WTC11 (cell line): ENCODE results near the gene POLR2L. TPM values are rescaled to one million over a fixed set of nuclear protein-coding genes. Genes with fewer than 3 reads are reported as not detected.

Experiments
- ATAC-seq: fragments of 200-7000 bp; cut with Tn5 transposase; 2 replicates; pipeline ENCODE4 v1.10.0; 2021; ENCODE audit warnings: mild to moderate bottlenecking, moderate library complexity
- CTCF ChIA-PET: fragments of 300-600 bp; sonication (Branson Sonifier 250); formaldehyde crosslinking; loops from one replicate; lab custom pipeline; 2021; ENCODE audit warnings: antibody characterized with exemption; lab: Charles Lee
- POLR2A ChIA-PET: fragments of 350-600 bp; sonication (Branson Sonifier 250); formaldehyde crosslinking; loops from one replicate; lab custom pipeline; 2021; ENCODE audit warnings: antibody characterized with exemption; lab: Charles Lee
- DNase-seq: peaks from one replicate; pipeline ENCODE4 v3.0.0; 2021; ENCODE audit warnings: low spot score
- H3K27ac Mint-ChIP-seq: 2 replicates; pipeline ENCODE4 v1.8.0; 2021; ENCODE audit warnings: mixed read lengths
- H3K27me3 Mint-ChIP-seq: 2 replicates; pipeline ENCODE4 v1.8.0; 2021; ENCODE audit warnings: low read depth, mild to moderate bottlenecking, moderate library complexity, mixed read lengths
- H3K36me3 Mint-ChIP-seq: 2 replicates; pipeline ENCODE4 v1.8.0; 2021; ENCODE audit warnings: mixed read lengths
- H3K4me1 Mint-ChIP-seq: 2 replicates; pipeline ENCODE4 v1.8.0; 2022; ENCODE audit warnings: mixed read lengths
- H3K4me3 Mint-ChIP-seq: 2 replicates; pipeline ENCODE4 v1.8.0; 2021; ENCODE audit warnings: mild to moderate bottlenecking, moderate library complexity, mixed read lengths
- H3K9me3 Mint-ChIP-seq: 2 replicates; pipeline ENCODE4 v1.8.0; 2021; ENCODE audit warnings: mixed read lengths
- CREM ChIP-seq: sonication (generic); formaldehyde crosslinking; IDR thresholded peaks from 2 replicates; pipeline ENCODE4 v1.8.1; 2022; ENCODE audit warnings: mild to moderate bottlenecking, missing genetic modification reagents, moderate library complexity
- ELF4 ChIP-seq: sonication (generic); formaldehyde crosslinking; IDR thresholded peaks from 2 replicates; pipeline ENCODE4 v1.8.1; 2022; ENCODE audit warnings: low read depth, mild to moderate bottlenecking, moderate library complexity, missing genetic modification reagents
- ETV6 ChIP-seq: sonication (generic); formaldehyde crosslinking; IDR thresholded peaks from 2 replicates; pipeline ENCODE4 v1.8.1; 2022; ENCODE audit warnings: mild to moderate bottlenecking, missing genetic modification reagents
- FOXP1 ChIP-seq: sonication (generic); formaldehyde crosslinking; IDR thresholded peaks from 2 replicates; pipeline ENCODE4 v1.8.0; 2022; ENCODE audit warnings: missing genetic modification reagents, mild to moderate bottlenecking, moderate library complexity, borderline replicate concordance
- GABPB1 ChIP-seq: sonication (generic); formaldehyde crosslinking; IDR thresholded peaks from 2 replicates; pipeline ENCODE4 v1.8.1; 2023; ENCODE audit warnings: mild to moderate bottlenecking, missing genetic modification reagents
- GRHL2 ChIP-seq: fragments of 250-450 bp; sonication (Bioruptor Pico); IDR thresholded peaks from 2 replicates; pipeline ENCODE4 v1.8.0; 2022; ENCODE audit warnings: mild to moderate bottlenecking, moderate library complexity; ENCODE audit not compliant: insufficient replicate concordance, severe bottlenecking
- JUN ChIP-seq: sonication (generic); formaldehyde crosslinking; IDR thresholded peaks from 2 replicates; pipeline ENCODE4 v1.8.0; 2023; ENCODE audit warnings: mild to moderate bottlenecking, missing genetic modification reagents
- MYBL2 ChIP-seq: sonication (generic); formaldehyde crosslinking; IDR thresholded peaks from 2 replicates; pipeline ENCODE4 v1.8.1; 2023; ENCODE audit warnings: mild to moderate bottlenecking, moderate library complexity, missing genetic modification reagents
- NFE2L1 ChIP-seq: sonication (generic); formaldehyde crosslinking; IDR thresholded peaks from 2 replicates; pipeline ENCODE4 v1.8.1; 2023; ENCODE audit warnings: missing genetic modification reagents
- NFYB ChIP-seq: sonication (generic); formaldehyde crosslinking; conservative IDR thresholded peaks from 2 replicates; pipeline ENCODE4 v1.8.0; 2022; ENCODE audit warnings: low read depth, missing genetic modification reagents
- NR1H2 ChIP-seq: sonication (generic); formaldehyde crosslinking; IDR thresholded peaks from 2 replicates; pipeline ENCODE4 v1.9.0; 2021; ENCODE audit warnings: mild to moderate bottlenecking, moderate library complexity, missing genetic modification reagents
- NR2C2 ChIP-seq: sonication (generic); formaldehyde crosslinking; IDR thresholded peaks from 2 replicates; pipeline ENCODE4 v1.8.0; 2022; ENCODE audit warnings: mild to moderate bottlenecking, missing genetic modification reagents
- RORB ChIP-seq: fragments of 250-450 bp; sonication (Bioruptor Pico); IDR thresholded peaks from 2 replicates; pipeline ENCODE4 v1.9.0; 2021; ENCODE audit warnings: mild to moderate bottlenecking
- SMAD3 ChIP-seq: sonication (generic); formaldehyde crosslinking; IDR thresholded peaks from 2 replicates; pipeline ENCODE4 v1.8.0; 2022; ENCODE audit warnings: missing genetic modification reagents, mild to moderate bottlenecking, borderline replicate concordance
- SOX15 ChIP-seq: fragments of 250-450 bp; sonication (Bioruptor Pico); IDR thresholded peaks from 2 replicates; pipeline ENCODE4 v1.9.0; 2021; ENCODE audit warnings: mild to moderate bottlenecking
- TEAD4 ChIP-seq: sonication (generic); formaldehyde crosslinking; IDR thresholded peaks from 2 replicates; pipeline ENCODE4 v1.8.0; 2022; ENCODE audit warnings: mild to moderate bottlenecking, missing genetic modification reagents
- ZBTB21 ChIP-seq: sonication (generic); formaldehyde crosslinking; IDR thresholded peaks from 2 replicates; pipeline ENCODE4 v1.8.1; 2023; ENCODE audit warnings: mild to moderate bottlenecking, missing genetic modification reagents, borderline replicate concordance
- ZNF121 ChIP-seq: sonication (generic); formaldehyde crosslinking; IDR thresholded peaks from 2 replicates; pipeline ENCODE4 v1.8.0; 2023; ENCODE audit warnings: missing genetic modification reagents
- ZNF317 ChIP-seq: sonication (generic); formaldehyde crosslinking; IDR thresholded peaks from 2 replicates; pipeline ENCODE4 v1.8.1; 2023; ENCODE audit warnings: low read depth, mild to moderate bottlenecking, moderate library complexity, missing genetic modification reagents, borderline replicate concordance
- ZNF396 ChIP-seq: fragments of 250-450 bp; sonication (Bioruptor Pico); IDR thresholded peaks from 2 replicates; pipeline ENCODE4 v1.8.0; 2021; ENCODE audit warnings: mild to moderate bottlenecking, moderate library complexity, borderline replicate concordance
- ZNF423 ChIP-seq: fragments of 250-450 bp; sonication (Bioruptor Pico); IDR thresholded peaks from 2 replicates; pipeline ENCODE4 v2.1.2; 2022; ENCODE audit warnings: mild to moderate bottlenecking, moderate library complexity
- total RNA-seq: library from RNA; stranded (reverse); gene quantifications from 3 replicates; pipeline ENCODE4 v1.2.3, GENCODE V29; 2021
- TF ChIP-seq, protein P1 (sequence below): sonication (generic); formaldehyde crosslinking; IDR thresholded peaks from 2 replicates; pipeline ENCODE4 v1.8.1; 2023; ENCODE audit warnings: mild to moderate bottlenecking, missing genetic modification reagents, moderate library complexity
- TF ChIP-seq, protein P2 (sequence below): sonication (generic); formaldehyde crosslinking; conservative IDR thresholded peaks from 2 replicates; pipeline ENCODE4 v1.8.1; 2023; ENCODE audit warnings: mild to moderate bottlenecking, low read depth, missing genetic modification reagents, moderate library complexity
- TF ChIP-seq, protein P3 (sequence below): sonication (generic); formaldehyde crosslinking; IDR thresholded peaks from 2 replicates; pipeline ENCODE4 v1.8.1; 2022; ENCODE audit warnings: low read depth, mild to moderate bottlenecking, moderate library complexity, missing genetic modification reagents, borderline replicate concordance
- TF ChIP-seq, protein P4 (sequence below): fragments of 250-450 bp; sonication (Bioruptor Pico); IDR thresholded peaks from 2 replicates; pipeline ENCODE4 v1.9.0; 2021; ENCODE audit warnings: moderate library complexity, mild to moderate bottlenecking, inconsistent platforms, borderline replicate concordance
- TF ChIP-seq, protein P5 (sequence below): sonication (generic); formaldehyde crosslinking; conservative IDR thresholded peaks from 2 replicates; pipeline ENCODE4 v1.8.1; 2022; ENCODE audit warnings: mild to moderate bottlenecking, missing genetic modification reagents
- TF ChIP-seq, protein P6 (sequence below): sonication (generic); formaldehyde crosslinking; IDR thresholded peaks from 2 replicates; pipeline ENCODE4 v1.8.1; 2022; ENCODE audit warnings: mild to moderate bottlenecking, moderate library complexity, missing genetic modification reagents
- TF ChIP-seq, protein P7 (sequence below): fragments of 250-450 bp; sonication (Bioruptor Pico); IDR thresholded peaks from 2 replicates; pipeline ENCODE4 v1.9.0; 2021; ENCODE audit warnings: mild to moderate bottlenecking

POLR2L gene
- total RNA-seq, 1 experiment from 2014 or later: 152 TPM

DNA sequence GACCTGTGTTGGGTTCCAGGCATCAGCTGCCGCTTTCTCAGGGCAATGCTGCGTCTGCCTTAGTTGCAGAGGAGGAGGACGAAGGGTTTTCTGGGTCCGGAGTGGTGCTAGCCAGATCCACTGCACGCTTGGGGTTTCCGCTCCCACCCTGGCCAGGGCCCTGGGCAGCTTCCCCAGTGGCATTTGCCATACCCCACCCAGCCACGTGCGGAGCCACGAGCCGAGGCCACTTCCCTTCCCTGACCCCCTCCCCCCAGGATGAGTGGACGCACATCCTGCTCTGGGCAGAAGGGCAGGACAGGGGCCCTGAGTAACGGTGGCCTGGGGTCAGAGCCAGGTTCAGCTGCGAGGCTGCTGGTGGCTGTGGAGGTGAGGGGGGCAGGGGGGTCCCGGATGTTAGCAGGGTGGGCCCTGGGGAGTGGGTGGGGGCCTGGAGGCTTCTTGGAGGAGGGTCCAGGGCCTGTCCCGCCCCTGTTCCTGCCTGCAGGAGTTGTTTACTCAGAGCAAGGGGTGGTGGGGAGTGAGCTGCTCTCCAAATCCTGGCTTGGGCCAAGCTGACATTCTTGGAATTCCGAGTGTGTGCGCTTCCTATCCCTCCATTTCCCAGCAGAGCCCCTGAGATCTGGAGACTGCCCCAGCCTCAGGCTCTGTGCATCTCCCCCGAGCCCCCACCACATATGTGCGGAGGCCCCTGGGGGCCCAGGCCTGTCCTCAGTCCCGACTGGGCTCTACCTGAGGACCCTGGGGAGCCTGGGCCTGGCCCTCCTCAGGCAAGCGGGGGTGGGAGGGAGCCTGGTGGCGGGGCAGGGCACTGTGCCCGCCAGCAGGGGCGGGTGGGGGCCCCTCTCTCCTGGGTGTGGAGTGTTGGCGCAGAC is 1.7 kb upstream of the POLR2L start:
- Mint-ChIP-seq H3K36me3 (peaks cover 8% of the 10 kb centered on the region), H3K4me1 (peaks cover 21% of the 10 kb centered on the region), H3K9me3 (no peaks in the 10 kb centered on the region), H3K4me3 (peak overlapping the region; percentile 75), H3K27me3 (no peaks in the 10 kb centered on the region), H3K27ac (peak overlapping the region; percentile 60; the same call in 1 of the 2 replicates)
- peak; percentile 88 for DNase-seq
- ChIA-PET CTCF (interaction anchor here (0.6 to 5.9 kb wide), 15 partner anchors 12 to 703 kb away, joined by 3 to 82 read pairs (median 4); partner anchors contain the start of genes CD151, CRACR2B, PNPLA2 and RPLP2), POLR2A (interaction anchor here (0.7 to 2.9 kb wide), 17 partner anchors 10 to 206 kb away, joined by 3 to 35 read pairs (median 4); partner anchors contain the start of genes CRACR2B, GATD1, PNPLA2 and TALDO1)
- peak; percentile 64 for ATAC-seq
- TF ChIP-seq NR1H2 (CRISPR knock-in tag) (no peak), ZNF423 (peak; percentile 4; the same call in 1 of the 2 replicates), ZNF121 (CRISPR knock-in tag) (no peak), ZNF396 (CRISPR knock-in tag) (no peak), ETV6 (CRISPR knock-in tag) (no peak), GRHL2 (CRISPR knock-in tag) (no peak), GABPB1 (CRISPR knock-in tag) (no peak), ZBTB21 (CRISPR knock-in tag) (no peak), CREM (CRISPR knock-in tag) (no peak), SOX15 (CRISPR knock-in tag) (no peak), NFE2L1 (CRISPR knock-in tag) (no peak), ELF4 (CRISPR knock-in tag) (no peak), ZNF317 (CRISPR knock-in tag) (no peak), MYBL2 (CRISPR knock-in tag) (no peak), JUN (no peak), FOXP1 (CRISPR knock-in tag) (no peak; the same call in 1 of the 2 replicates), NFYB (CRISPR knock-in tag) (no peak), SMAD3 (CRISPR knock-in tag) (peak; percentile 12; the same call in 1 of the 2 replicates), TEAD4 (CRISPR knock-in tag) (peak; percentile 99), NR2C2 (0 out of 2 replicates have a peak, but pooled peaks have one; percentile 24), RORB (CRISPR knock-in tag) (no peak)
- TF ChIP-seq, protein P1, sequence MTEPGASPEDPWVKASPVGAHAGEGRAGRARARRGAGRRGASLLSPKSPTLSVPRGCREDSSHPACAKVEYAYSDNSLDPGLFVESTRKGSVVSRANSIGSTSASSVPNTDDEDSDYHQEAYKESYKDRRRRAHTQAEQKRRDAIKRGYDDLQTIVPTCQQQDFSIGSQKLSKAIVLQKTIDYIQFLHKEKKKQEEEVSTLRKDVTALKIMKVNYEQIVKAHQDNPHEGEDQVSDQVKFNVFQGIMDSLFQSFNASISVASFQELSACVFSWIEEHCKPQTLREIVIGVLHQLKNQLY: no peak
- TF ChIP-seq, protein P2, sequence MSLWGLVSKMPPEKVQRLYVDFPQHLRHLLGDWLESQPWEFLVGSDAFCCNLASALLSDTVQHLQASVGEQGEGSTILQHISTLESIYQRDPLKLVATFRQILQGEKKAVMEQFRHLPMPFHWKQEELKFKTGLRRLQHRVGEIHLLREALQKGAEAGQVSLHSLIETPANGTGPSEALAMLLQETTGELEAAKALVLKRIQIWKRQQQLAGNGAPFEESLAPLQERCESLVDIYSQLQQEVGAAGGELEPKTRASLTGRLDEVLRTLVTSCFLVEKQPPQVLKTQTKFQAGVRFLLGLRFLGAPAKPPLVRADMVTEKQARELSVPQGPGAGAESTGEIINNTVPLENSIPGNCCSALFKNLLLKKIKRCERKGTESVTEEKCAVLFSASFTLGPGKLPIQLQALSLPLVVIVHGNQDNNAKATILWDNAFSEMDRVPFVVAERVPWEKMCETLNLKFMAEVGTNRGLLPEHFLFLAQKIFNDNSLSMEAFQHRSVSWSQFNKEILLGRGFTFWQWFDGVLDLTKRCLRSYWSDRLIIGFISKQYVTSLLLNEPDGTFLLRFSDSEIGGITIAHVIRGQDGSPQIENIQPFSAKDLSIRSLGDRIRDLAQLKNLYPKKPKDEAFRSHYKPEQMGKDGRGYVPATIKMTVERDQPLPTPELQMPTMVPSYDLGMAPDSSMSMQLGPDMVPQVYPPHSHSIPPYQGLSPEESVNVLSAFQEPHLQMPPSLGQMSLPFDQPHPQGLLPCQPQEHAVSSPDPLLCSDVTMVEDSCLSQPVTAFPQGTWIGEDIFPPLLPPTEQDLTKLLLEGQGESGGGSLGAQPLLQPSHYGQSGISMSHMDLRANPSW (CRISPR knock-in tag): no peak
- TF ChIP-seq, protein P3, sequence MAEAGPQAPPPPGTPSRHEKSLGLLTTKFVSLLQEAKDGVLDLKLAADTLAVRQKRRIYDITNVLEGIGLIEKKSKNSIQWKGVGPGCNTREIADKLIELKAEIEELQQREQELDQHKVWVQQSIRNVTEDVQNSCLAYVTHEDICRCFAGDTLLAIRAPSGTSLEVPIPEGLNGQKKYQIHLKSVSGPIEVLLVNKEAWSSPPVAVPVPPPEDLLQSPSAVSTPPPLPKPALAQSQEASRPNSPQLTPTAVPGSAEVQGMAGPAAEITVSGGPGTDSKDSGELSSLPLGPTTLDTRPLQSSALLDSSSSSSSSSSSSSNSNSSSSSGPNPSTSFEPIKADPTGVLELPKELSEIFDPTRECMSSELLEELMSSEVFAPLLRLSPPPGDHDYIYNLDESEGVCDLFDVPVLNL: no peak; the same call in 1 of the 2 replicates
- TF ChIP-seq, protein P4, sequence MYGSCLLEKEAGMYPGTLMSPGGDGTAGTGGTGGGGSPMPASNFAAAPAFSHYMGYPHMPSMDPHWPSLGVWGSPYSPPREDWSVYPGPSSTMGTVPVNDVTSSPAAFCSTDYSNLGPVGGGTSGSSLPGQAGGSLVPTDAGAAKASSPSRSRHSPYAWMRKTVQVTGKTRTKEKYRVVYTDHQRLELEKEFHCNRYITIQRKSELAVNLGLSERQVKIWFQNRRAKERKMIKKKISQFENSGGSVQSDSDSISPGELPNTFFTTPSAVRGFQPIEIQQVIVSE (CRISPR knock-in tag): no peak
- TF ChIP-seq, protein P5, sequence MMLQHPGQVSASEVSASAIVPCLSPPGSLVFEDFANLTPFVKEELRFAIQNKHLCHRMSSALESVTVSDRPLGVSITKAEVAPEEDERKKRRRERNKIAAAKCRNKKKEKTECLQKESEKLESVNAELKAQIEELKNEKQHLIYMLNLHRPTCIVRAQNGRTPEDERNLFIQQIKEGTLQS (CRISPR knock-in tag): no peak
- TF ChIP-seq, protein P6, sequence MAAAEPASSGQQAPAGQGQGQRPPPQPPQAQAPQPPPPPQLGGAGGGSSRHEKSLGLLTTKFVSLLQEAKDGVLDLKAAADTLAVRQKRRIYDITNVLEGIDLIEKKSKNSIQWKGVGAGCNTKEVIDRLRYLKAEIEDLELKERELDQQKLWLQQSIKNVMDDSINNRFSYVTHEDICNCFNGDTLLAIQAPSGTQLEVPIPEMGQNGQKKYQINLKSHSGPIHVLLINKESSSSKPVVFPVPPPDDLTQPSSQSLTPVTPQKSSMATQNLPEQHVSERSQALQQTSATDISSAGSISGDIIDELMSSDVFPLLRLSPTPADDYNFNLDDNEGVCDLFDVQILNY (CRISPR knock-in tag): no peak
- TF ChIP-seq, protein P7, sequence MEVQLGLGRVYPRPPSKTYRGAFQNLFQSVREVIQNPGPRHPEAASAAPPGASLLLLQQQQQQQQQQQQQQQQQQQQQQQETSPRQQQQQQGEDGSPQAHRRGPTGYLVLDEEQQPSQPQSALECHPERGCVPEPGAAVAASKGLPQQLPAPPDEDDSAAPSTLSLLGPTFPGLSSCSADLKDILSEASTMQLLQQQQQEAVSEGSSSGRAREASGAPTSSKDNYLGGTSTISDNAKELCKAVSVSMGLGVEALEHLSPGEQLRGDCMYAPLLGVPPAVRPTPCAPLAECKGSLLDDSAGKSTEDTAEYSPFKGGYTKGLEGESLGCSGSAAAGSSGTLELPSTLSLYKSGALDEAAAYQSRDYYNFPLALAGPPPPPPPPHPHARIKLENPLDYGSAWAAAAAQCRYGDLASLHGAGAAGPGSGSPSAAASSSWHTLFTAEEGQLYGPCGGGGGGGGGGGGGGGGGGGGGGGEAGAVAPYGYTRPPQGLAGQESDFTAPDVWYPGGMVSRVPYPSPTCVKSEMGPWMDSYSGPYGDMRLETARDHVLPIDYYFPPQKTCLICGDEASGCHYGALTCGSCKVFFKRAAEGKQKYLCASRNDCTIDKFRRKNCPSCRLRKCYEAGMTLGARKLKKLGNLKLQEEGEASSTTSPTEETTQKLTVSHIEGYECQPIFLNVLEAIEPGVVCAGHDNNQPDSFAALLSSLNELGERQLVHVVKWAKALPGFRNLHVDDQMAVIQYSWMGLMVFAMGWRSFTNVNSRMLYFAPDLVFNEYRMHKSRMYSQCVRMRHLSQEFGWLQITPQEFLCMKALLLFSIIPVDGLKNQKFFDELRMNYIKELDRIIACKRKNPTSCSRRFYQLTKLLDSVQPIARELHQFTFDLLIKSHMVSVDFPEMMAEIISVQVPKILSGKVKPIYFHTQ: no peak
